Activated CD4-positive, alpha-beta T cell treated with anti-CD3 and anti-CD28 coated beads, Interleukin-2, amount 50 U/mL, for 48 hours (primary cell): ENCODE measurements around the gene OR10Z1.

ENCODE experiments used
- DNase-seq, 2 experiments: peaks; one replicate each; pipeline ENCODE4 v3.0.0-alpha.2; 2020

The OR10Z1 gene, protein sequence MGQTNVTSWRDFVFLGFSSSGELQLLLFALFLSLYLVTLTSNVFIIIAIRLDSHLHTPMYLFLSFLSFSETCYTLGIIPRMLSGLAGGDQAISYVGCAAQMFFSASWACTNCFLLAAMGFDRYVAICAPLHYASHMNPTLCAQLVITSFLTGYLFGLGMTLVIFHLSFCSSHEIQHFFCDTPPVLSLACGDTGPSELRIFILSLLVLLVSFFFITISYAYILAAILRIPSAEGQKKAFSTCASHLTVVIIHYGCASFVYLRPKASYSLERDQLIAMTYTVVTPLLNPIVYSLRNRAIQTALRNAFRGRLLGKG

DNA sequence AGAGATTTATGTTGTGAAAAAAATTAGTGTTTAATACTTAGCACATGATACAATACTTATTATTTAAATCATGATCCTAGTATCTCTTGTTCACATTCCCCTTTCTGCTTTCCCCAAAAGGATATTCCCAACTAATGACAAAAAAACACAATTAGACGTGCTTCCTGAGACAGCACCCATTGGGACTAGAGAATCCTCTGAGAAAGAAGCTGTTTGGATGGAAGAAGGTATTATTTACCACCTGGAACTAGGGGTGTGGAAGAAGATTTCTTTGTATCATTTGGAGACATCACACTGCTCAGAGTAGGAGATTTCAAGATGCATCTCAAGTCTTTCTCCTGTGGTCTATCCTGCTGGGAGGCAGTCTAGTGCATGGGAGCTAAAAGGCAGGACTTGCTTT is at the start of gene OR10Z1:
Gene OR10Z1, plus strand, starts transcription at position 301 of the 400 bp plus-strand sequence. CDS start 1,171 bp downstream, outside the sequence.
- DNase-seq: no peak

DNA sequence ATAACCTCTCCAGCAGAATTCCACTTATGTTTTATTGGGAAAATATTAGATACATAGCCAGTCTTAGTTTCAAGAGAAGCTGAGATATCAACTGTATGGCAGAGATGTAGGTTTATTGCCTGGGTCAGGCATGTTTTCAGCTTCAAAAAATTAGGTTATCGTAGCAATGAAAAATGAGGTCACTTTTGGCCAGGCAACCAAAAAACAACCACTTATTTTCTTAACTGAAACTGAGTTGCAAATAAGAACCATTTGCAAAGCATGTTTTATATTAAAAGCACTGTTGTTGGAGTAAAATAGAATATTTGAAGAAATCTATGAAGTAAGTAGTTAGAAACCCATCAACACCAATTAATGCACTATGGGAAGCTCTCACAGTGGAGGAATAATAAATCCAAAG is 45.4 kb upstream of the OR10Z1 start:
- no peak for DNase-seq

DNA sequence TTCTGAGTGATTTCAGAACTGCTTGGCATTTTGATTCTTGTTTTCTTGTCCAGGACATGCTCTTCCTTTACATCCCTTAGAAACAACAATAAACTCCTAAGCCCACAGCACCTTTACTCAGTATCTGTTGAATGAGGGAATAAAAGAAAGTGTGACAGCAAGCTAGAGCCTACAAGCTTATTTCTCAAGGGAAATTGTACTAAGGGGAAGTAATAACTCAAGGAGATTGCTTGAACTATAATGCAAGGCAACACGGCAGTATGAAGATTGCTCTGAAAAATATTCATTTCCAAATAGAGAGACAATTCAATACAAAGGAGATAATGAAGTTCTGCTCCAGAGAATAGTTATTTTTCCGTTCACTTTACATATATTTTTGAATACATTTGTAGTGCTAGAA is 41.2 kb upstream of the OR10Z1 start:
- DNase-seq: no peak

DNA sequence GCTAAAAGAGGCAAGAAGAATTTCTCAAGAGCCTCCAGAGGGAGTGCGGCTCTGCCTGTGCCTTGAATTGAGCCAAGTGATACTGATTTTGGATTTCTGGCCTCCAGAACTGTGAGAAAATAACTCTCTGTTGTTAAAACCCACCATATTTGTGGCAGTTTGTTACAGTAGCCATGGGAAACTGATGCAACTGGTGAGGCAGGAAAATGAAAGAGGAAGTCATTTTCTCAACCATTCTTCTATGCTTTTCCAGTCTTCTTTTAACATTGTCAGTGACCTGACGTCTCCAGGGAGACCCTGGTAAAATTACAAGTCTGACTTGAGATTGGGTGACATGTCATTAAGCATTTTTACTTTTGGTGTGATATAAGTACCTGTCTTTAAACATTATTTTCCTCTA is 40.5 kb upstream of the OR10Z1 start:
- no peak for DNase-seq

DNA sequence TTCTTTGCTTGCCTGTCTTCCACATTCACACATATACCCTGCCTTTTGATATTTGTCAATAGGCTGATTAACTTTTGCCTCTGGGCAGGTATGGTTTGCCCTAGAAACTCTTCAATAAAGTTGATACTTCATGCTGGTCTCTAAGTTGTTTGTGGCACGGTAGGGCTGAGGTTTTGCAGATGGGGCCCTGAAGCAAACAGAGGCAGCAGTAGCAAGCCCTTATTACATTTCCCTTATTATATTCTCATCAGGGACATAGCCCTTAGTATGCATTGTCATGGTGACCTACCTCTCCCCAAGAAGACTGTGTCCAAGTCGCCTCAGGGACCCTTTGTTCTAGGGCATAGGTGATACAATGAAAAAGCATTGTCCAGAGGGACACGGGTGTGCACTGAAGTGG is 34.6 kb upstream of the OR10Z1 start, which contains the start of gene OR6P1:
Gene OR6P1, minus strand, starts transcription at position 101 of the 400 bp plus-strand sequence. CDS start 6,976 bp downstream, outside the sequence.
- DNase-seq: no peak

DNA sequence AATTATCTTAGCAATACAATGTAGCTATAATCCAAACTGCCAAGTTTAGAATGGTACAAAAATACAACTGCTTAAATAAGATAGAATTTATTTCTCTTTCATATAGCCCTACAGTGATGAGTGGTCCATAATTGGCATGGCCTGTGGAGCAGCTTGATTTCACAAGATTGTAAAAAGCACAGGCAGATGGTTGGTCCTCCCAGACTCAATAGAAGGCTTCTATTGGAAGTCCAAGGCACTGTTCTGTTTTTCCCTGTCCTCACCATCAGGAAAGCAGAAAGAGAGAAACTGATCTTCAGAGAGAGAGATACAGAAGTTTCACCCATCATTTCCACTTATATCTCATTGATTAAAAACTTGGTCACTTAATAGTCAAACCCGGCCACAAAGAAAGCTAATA is 32.8 kb upstream of the OR10Z1 start:
- DNase-seq: no peak

DNA sequence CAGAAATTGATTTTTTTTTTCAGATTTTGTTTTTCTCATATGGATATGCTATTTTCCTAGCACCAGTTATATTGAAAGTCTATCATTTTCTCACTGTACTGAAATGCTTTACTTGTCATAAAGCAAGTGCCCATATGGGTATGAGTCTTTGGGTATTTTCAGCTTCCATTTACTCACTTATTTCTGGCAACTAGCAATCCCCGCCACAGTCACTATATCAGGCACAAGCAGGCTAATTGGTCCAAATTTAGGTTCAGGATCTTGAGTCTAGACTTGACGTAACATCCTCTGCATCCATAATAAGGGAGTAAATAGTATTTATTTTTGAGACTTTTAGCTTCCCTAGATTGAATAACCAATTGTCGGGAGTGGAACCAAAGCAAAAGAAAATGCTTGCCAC is 27.5 kb upstream of the OR10Z1 start:
- no peak for DNase-seq

DNA sequence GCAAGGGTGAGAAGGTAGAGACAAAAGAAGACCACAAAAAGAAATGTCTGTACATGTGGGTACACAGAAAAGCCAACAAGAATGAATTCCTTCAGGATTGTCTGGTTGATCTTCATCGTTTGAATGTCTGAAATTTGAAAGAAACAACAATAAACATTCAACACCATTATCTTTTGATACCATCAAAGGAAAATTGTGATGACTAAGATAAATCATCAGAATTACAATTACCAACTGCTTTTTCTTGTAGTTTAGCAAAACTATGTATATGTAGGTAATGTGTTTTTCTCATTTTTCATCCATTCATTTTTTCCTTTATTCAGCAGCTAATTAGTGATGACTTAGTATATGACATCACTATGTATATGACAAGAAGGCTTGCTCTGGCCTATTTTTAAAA is 25.3 kb upstream of the OR10Z1 start, which contains the start of gene OR10X1:
Gene OR10X1, minus strand, starts transcription at position 167 of the 400 bp plus-strand sequence. Its CDS starts 0 bp downstream, at position 167.
- DNase-seq: no peak

DNA sequence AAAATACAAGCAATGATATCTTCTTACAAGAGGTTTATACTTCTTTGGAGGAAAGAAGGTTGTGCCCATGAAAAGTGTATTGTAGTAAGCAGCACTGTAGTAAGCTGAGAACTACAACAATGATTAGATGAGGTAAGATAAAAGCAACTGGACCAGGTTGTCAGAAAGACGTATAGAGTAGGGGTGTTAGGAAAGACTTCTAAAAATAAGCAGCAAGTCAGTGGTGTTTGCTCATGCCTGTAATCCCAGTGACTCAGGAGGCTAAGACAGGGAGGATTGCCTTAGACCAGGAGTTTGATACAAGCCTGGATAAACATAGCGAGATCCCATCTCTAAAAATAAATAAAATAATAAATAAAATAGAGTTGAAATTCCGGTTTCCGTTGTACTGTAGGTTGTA is 21.1 kb upstream of the OR10Z1 start:
- DNase-seq: no peak

DNA sequence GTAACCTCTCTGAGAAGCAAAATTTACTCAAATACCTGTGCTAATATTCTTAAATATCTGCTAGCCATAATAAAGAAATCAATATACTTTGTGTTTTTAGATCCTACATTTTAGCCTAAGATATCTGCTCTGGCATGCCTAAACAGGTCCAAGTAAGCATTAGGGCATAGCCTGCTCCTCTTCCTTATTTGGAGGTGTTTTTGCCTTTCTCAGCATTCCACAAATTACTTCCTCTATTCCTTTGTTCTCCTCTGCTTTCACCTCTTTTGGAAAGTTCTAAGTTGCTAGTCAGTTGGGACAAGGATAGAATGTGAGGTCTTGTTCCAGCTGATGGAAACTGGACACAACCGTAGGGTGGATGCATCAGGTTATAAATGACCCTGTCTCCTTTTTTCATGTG is 18.1 kb upstream of the OR10Z1 start:
- no peak for DNase-seq

DNA sequence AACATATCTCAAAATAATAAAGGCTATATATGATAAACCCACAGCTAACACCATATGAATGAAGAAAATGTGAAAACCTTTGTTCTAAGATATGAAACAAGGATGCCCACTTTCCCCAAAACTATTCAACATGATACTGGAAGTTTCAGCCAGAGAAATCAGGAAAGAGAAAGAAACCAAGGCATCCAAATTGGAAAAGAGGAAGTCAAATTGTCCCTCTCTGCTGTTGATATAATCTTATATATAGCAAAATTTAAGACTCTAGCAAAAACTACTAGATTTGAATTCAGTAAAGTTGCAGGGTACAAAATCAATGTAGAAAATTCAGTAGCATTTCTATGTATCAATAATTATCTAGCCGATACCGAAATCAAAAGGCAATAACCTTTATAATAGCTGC is 4.3 kb upstream of the OR10Z1 start:
- DNase-seq: no peak

DNA sequence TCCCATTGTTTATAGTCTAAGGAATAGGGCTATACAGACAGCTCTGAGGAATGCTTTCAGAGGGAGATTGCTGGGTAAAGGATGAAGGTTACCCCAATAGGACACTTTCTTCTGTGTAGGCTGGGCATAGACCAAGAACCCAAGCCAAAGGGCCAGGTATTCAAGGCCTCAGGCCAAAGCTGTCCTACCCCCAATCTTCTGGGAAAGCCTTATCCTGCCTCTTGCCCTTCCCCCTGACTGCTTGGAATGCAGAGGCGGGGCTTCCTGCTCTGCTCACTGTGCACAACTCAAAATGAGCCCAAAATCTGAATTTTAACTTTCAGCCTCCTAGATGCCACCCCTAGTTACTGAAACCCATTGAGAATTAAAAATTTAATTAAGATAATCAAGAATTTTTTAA is 2.2 kb downstream of the OR10Z1 start:
- DNase-seq: no peak

DNA sequence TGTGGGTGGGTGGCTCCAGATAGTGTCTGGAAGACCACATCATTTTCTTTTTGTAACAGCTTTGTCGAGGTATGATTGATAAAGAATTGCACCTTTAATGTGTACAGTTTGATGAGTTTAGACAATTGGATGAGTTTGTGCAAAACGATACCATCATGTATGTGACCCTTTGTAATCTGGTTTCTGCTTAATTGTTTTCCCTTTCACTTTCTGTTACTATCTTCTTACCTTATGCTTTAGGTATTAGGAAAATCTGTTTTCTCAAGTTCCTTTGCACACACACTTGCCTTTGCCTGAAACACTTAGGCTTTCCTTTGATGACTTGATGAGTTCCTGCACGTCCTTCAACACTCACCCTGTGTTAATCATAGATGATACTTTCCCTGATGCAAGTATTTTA is 6.8 kb downstream of the OR10Z1 start:
- no peak for DNase-seq

DNA sequence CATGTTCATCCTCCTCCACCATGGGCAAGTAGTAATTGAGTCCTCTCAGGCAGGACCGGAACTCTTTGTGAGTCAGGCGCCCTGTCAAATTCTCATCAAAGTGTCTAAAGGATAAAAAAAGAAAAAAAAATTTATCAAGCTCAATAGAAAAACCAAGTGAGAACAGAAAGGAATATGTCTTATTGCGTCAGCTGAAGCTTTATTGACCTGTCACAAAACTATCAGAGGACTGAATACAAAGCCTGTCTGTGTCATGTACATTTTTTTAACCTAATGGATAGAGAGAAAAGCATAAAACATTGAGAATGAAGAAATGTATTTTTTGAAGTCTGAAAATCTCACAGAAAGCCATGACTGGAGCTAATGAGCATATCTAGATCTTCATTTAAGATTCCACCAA is 8.7 kb downstream of the OR10Z1 start:
- DNase-seq: no peak

DNA sequence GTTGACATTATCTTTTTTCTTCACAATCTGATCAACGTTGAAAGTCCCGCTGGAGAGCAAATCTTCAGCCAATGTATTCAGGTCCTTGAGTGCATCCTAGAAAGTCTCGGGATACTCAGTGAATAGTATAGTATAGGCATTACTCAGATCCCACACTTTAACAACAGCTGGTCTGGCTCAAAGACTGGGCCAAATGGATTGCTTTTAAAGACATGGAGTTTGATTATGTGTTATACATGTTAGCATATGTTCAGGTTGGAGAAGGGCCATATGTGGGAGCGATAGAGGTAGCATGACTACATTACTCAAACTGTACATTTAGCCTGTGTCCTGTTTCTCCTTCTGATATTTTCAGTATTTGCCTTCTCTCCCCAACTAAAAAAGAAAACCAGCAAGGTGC is 33.1 kb downstream of the OR10Z1 start:
- DNase-seq: no peak

DNA sequence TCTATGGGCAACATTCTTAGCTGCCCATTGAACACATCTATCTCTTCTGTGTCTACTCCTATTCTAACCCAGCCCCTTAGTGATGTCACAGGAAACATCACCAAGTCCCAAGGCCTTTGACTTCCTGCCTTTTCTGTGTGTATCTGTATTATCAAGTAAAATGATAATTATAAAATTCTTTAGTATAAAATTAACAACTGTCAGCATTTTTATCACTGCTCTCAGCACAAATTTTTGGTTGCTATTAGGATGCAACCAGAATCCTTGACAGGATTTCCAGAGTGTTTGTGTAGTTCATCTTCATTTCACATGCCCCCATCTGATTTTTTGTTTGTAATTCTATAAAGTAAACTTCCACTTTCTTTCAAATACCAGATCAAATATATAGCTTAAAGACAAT is 33.8 kb downstream of the OR10Z1 start:
- no peak for DNase-seq

DNA sequence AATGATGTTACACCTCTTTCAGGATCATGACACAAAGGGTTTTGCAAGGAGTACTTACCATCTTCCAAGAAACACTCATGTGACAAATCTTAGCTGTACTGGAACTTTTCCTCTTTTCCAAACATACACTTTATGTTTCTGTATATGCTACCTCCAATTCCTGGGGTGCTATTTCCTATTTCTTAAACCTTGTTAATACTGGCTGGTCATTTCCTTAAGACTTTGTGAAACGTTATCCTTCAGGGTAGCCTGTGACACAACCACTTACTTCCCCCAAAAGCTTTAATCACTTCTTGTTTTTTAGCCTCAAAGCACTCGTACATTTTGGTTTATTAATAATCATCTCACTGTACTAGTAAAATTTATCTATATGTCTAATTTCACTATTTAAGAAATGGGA is 39.4 kb downstream of the OR10Z1 start:
- no peak for DNase-seq

DNA sequence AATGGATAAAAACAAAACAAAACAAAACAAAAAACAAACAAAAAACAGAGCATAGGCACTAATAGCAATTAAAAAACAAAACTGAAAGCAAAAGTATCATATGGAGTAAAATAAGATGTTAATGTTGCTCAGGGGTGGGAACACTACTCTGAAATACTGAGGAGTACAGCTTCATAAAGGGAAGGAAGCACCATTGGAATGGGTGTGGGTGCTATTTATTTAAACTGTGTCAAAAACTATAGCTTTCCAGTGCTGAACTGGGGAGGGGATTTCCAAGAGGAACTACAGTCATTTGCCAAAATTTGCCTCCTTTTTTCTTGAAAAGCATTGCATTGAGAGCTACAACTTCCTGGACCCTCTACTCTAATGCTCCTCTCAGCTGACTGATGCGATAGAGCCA is 41.4 kb downstream of the OR10Z1 start:
- DNase-seq: no peak

DNA sequence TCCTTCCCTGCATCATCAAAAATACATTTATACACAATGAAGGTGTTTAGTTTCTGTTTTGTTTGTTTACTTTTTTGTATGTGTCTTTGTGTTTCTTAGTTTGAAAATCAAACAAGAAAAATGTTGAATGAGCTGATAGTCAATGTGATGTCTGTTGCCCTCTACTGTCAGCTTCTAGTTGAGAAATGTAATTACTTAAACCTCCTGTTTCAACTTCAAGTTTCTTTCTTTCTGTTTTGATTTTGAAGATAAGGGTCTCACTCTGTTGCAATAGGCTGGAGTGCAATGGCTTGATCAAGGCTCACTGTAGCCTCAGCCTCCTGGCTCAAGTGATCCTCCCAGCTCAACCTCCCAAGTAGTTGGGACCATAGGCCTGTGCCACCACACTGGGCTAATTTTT is 44.0 kb downstream of the OR10Z1 start:
- no peak for DNase-seq

DNA sequence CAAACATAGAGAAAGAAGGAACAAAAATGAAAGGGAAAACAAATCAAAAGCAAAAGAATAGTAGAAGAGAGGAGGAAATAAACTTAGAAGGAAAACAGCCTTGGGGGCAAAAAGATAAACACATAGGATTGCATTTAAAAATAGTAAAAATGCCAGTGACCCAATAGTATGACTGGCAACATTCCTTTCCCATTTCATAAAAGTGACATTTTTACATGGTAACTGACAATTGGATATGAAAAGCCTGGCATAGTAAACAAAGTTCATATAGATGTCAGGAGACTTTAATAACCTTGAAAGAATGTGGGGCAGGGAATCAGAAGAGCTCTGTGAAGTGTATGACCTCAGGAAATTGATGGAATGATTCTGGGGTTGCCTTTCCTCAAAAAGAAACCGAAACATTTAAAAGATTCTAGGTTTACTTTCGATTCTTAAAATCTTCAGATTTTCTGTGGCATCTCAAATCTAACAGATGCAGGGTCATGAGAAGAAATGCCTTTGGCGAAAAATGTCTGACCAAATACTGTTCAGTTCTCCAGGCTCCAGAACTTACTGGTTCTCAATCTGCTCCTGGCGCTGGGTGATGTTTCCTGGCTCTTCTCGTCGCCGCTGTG is 47.8 kb downstream of the OR10Z1 start:
- no peak for DNase-seq

DNA sequence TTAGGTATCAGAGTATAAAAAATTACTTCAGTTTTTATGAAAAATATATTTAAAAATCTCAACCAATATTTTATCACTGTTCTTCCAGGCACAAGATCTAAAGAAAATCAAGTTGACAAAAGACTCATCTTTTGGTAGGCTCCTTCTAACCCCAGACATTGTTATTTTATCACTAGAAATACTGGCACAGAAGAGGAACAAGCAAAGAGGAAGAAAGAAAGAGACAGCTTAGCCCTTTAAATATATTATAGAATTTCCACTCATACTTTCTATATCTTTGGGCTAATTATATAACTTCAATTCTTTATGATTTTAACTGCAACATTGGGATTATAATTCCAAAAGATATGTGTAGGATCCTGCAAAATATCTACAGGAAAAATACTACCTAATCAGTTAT is 49.0 kb downstream of the OR10Z1 start:
- no peak for DNase-seq

DNA sequence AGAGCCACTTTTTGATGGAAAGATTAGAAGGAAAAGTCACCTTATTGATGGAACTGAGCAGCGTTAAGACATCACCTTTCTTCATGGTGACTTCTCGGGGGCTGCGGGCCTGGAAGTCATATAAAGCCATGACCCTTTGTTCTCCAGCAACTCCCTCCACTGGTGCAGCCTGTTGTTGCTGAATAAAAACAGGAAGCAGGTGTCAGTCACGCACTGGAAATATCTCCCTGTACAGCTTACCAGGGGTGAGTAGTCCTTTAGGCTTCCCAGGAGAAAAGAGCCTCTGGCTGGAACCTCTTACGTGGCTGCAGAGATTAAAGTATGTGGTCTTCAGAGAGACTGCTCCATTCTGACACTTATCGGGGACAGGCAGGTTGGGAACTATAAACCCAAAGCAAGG is 49.5 kb downstream of the OR10Z1 start:
- no peak for DNase-seq
